H9 (cell line): ENCODE data around the gene FGFR3. TPM values are rescaled to one million over a fixed set of nuclear protein-coding genes. Genes with fewer than 3 reads are reported as not detected.

Source experiments
- DNase-seq: peaks from one replicate; pipeline ENCODE4 v3.0.0-alpha.2; 2017
- H2AFZ ChIP-seq: one replicate; pipeline ENCODE4 v1.6.1; 2013; ENCODE audit warnings: mild to moderate bottlenecking, low read length, control low read depth, moderate library complexity
- H2AK5ac ChIP-seq: 2 replicates; pipeline ENCODE4 v1.6.1; 2013; ENCODE audit warnings: low read length, control low read depth, mixed read lengths; ENCODE audit not compliant: insufficient read length
- H2BK120ac ChIP-seq: one replicate; pipeline ENCODE4 v1.6.1; 2013; ENCODE audit warnings: low read depth, mild to moderate bottlenecking, low read length, control low read depth, inconsistent platforms; ENCODE audit not compliant: poor library complexity, severe bottlenecking
- H2BK12ac ChIP-seq: 2 replicates; pipeline ENCODE4 v1.6.1; 2013; ENCODE audit warnings: low read length, control low read depth, mixed read lengths, low read depth; ENCODE audit not compliant: insufficient read length
- H2BK15ac ChIP-seq: 2 replicates; pipeline ENCODE4 v1.6.1; 2013; ENCODE audit warnings: low read depth, low read length, control low read depth
- H2BK20ac ChIP-seq: one replicate; pipeline ENCODE4 v1.6.1; 2013; ENCODE audit warnings: low read depth, mild to moderate bottlenecking, low read length, control low read depth, inconsistent platforms; ENCODE audit not compliant: poor library complexity, severe bottlenecking
- H2BK5ac ChIP-seq: 2 replicates; pipeline ENCODE4 v1.6.1; 2013; ENCODE audit warnings: low read length, control low read depth, mixed read lengths; ENCODE audit not compliant: insufficient read length
- H3K14ac ChIP-seq: 2 replicates; pipeline ENCODE4 v1.6.1; 2013; ENCODE audit warnings: low read length, control low read depth; ENCODE audit not compliant: insufficient read depth
- H3K18ac ChIP-seq: 2 replicates; pipeline ENCODE4 v1.6.1; 2013; ENCODE audit warnings: low read depth, mild to moderate bottlenecking, mixed read lengths, low read length, control low read depth; ENCODE audit not compliant: insufficient read length
- H3K23ac ChIP-seq: 2 replicates; pipeline ENCODE4 v1.6.1; 2013; ENCODE audit warnings: low read length, control low read depth, mixed read lengths, low read depth; ENCODE audit not compliant: insufficient read length
- H3K23me2 ChIP-seq: 2 replicates; pipeline ENCODE4 v1.6.1; 2013; ENCODE audit warnings: low read depth, mild to moderate bottlenecking, mixed read lengths, low read length, control low read depth; ENCODE audit not compliant: insufficient read length, poor library complexity, severe bottlenecking
- H3K27ac ChIP-seq: 2 replicates; pipeline ENCODE4 v1.5.1; 2013; ENCODE audit warnings: low read length, control low read depth, mixed read lengths, low read depth; ENCODE audit not compliant: insufficient read length
- H3K27me3 ChIP-seq: 2 replicates; pipeline ENCODE4 v1.6.1; 2013; ENCODE audit warnings: low read length, control low read depth, inconsistent platforms; ENCODE audit not compliant: insufficient read depth
- H3K4ac ChIP-seq: 2 replicates; pipeline ENCODE4 v1.6.1; 2013; ENCODE audit warnings: low read depth, mild to moderate bottlenecking, control low read depth, inconsistent platforms, low read length, moderate library complexity
- H3K4me1 ChIP-seq: 2 replicates; pipeline ENCODE4 v1.6.1; 2013; ENCODE audit warnings: low read length, control low read depth, inconsistent platforms; ENCODE audit not compliant: insufficient read depth
- H3K4me2 ChIP-seq: 2 replicates; pipeline ENCODE4 v1.6.1; 2013; ENCODE audit warnings: low read length, control low read depth, mixed read lengths; ENCODE audit not compliant: insufficient read length, insufficient read depth
- H3K56ac ChIP-seq: 2 replicates; pipeline ENCODE4 v1.6.1; 2013; ENCODE audit warnings: low read depth, mild to moderate bottlenecking, mixed read lengths, low read length, control low read depth; ENCODE audit not compliant: insufficient read length
- H3K79me1 ChIP-seq: 2 replicates; pipeline ENCODE4 v1.6.1; 2013; ENCODE audit warnings: low read depth, mild to moderate bottlenecking, moderate library complexity, low read length, control low read depth, inconsistent platforms; ENCODE audit not compliant: insufficient read depth, poor library complexity, severe bottlenecking
- H3K79me2 ChIP-seq: 2 replicates; pipeline ENCODE4 v1.6.1; 2013; ENCODE audit warnings: low read length, control low read depth, inconsistent platforms; ENCODE audit not compliant: insufficient read depth
- H3K9ac ChIP-seq: 2 replicates; pipeline ENCODE4 v1.6.1; 2013; ENCODE audit warnings: low read length, control low read depth, mixed read lengths; ENCODE audit not compliant: insufficient read length; ENCODE audit errors: extremely low read depth
- H3K9me3 ChIP-seq: one replicate; pipeline ENCODE4 v1.6.1; 2013; ENCODE audit warnings: low read depth, low read length, inconsistent platforms; ENCODE audit not compliant: control insufficient read depth
- H3T11ph ChIP-seq: one replicate; pipeline ENCODE4 v1.6.1; 2013; ENCODE audit warnings: mild to moderate bottlenecking, low read length, control low read depth, inconsistent platforms
- H4K20me1 ChIP-seq: one replicate; pipeline ENCODE4 v1.6.1; 2013; ENCODE audit not compliant: control insufficient read depth, insufficient read length, insufficient read depth
- H4K5ac ChIP-seq: 2 replicates; pipeline ENCODE4 v1.6.1; 2013; ENCODE audit warnings: low read depth, mild to moderate bottlenecking, mixed read lengths, low read length, control low read depth; ENCODE audit not compliant: insufficient read length
- H4K8ac ChIP-seq: replicated peaks from 2 replicates; pipeline ENCODE4 v1.6.1; 2013; ENCODE audit warnings: low read length, control low read depth, mixed read lengths, low read depth; ENCODE audit not compliant: insufficient read length
- H4K91ac ChIP-seq: 2 replicates; pipeline ENCODE4 v1.6.1; 2013; ENCODE audit warnings: low read depth, mild to moderate bottlenecking, moderate library complexity, mixed read lengths, low read length, control low read depth; ENCODE audit not compliant: insufficient read length
- H3K27ac Mint-ChIP-seq, 3 experiments: 2 replicates in 2 of 3; 3 replicates in 1 of 3; pipeline ENCODE4 v1.8.0; 2020 to 2021; ENCODE audit warnings: mixed read lengths in 3 of 3, mild to moderate bottlenecking in 1 of 3, moderate library complexity in 1 of 3
- H3K27me3 Mint-ChIP-seq: 2 replicates; pipeline ENCODE4 v1.8.0; 2021; ENCODE audit warnings: low read depth, mild to moderate bottlenecking, moderate library complexity, mixed read lengths
- H3K36me3 Mint-ChIP-seq, 3 experiments: 2 replicates in 2 of 3; 3 replicates in 1 of 3; pipeline ENCODE4 v1.8.0; 2020 to 2021; ENCODE audit warnings: low read depth in 3 of 3, mixed read lengths in 3 of 3; ENCODE audit not compliant: insufficient read depth in 1 of 3
- H3K4me1 Mint-ChIP-seq, 2 experiments: 2 replicates each; pipeline ENCODE4 v1.8.0; 2020; ENCODE audit warnings: mixed read lengths in 2 of 2
- H3K4me3 Mint-ChIP-seq, 2 experiments: 2 replicates in 1 of 2; 3 replicates in 1 of 2; pipeline ENCODE4 v1.8.0; 2020 to 2021; ENCODE audit warnings: mild to moderate bottlenecking in 2 of 2, mixed read lengths in 2 of 2, moderate library complexity in 1 of 2
- H3K9me3 Mint-ChIP-seq, 2 experiments: 2 replicates in 1 of 2; 3 replicates in 1 of 2; pipeline ENCODE4 v1.8.0; 2020; ENCODE audit warnings: mild to moderate bottlenecking in 2 of 2, mixed read lengths in 2 of 2, moderate library complexity in 1 of 2
- WGBS: extraction: QIAGEN DNeasy Blood & Tissue Kit; methylation state at CpG from one replicate; pipeline ENCODE4 v1.1.7; 2013; ENCODE audit warnings: missing lambda C conversion rate, low lambda C conversion rate, mixed read lengths; ENCODE audit not compliant: insufficient read length; ENCODE audit errors: extremely low coverage; 5-methylcytosine and 5-hydroxymethylcytosine counted together
- total RNA-seq: library from RNA; stranded (reverse); gene quantifications from 2 replicates; pipeline ENCODE4 v1.2.1, GENCODE V29; 2021
- TF ChIP-seq, protein P1 (sequence below): fragments of 200-600 bp; sonication (generic); conservative IDR thresholded peaks from 3 replicates; pipeline ENCODE4 v1.8.0; 2021; ENCODE audit warnings: antibody characterized with exemption, mild to moderate bottlenecking

Gene FGFR3
- total RNA-seq, 1 experiment from 2014 or later, result 75.7 TPM

DNA sequence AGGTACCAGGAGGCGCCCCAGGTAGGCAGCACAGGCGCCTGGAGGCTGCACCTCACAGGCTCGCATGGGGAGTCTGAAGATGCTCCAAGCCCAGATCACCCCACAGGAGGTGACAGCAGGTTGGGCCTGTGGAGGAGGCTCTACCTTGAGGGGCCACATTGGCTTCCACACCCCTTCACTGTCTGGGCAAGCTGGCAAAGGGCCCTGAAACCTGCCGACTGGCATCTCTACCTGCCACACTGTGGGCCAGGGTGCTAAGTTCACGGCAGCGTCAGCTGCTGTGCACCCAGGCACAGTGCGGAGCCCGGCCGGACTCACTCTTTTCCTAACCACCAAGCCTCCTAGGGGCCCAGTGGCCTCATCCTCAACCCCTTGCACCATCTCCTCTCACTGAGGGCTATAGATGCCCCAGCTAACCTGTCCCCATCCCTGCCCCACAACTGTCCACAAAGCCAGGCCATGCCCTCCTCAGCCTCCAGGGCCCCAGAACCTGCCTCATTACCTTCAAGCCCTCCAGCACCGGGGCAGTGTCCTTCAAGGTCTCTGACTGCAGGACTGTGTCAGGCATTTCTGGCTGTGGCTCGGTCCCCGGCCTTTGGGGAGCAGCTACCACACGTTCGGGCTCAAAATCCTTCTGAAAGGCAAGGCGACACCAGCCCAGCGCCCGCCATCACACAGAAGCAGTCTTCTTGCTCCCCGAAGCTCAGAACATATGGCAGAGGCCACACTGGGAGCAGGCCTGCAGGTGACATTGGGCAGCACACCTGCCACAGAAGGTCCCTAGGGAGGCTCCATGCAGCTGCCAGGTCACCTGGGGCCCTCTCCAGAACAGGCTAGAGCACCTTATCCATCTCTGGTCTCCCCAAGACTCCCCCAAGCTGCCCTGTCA is 28.8 kb downstream of the FGFR3 start:
- no peak overlapping the region for H2BK5ac ChIP-seq
- H3K9me3 ChIP-seq, result no peaks in the 10 kb centered on the region
- no peak overlapping the region for H3K27ac ChIP-seq
- no peaks in the 10 kb centered on the region for H3K4me1 Mint-ChIP-seq
- no peak overlapping the region for H3K18ac ChIP-seq
- no peaks in the 10 kb centered on the region for H3K79me1 ChIP-seq
- peaks cover 26 to 79% (median 64%) of the 10 kb centered on the region in 3 experiments; a peak in 6 of 7 replicates for H3K36me3 Mint-ChIP-seq
- H4K8ac ChIP-seq, result no peak overlapping the region
- no peak overlapping the region for H2BK12ac ChIP-seq
- H2BK15ac ChIP-seq, result no peak overlapping the region
- H4K5ac ChIP-seq, result no peak overlapping the region
- no peak overlapping the region for H3K56ac ChIP-seq
- no CpG with 5 or more reads among the region's 18 CpGs for WGBS
- no peak overlapping the region for H3K27ac Mint-ChIP-seq
- H3K4me3 Mint-ChIP-seq, result no peak overlapping the region
- DNase-seq, result no peak
- H3T11ph ChIP-seq, result no peak overlapping the region
- H2AFZ ChIP-seq, result no peak overlapping the region
- TF ChIP-seq, protein P1, sequence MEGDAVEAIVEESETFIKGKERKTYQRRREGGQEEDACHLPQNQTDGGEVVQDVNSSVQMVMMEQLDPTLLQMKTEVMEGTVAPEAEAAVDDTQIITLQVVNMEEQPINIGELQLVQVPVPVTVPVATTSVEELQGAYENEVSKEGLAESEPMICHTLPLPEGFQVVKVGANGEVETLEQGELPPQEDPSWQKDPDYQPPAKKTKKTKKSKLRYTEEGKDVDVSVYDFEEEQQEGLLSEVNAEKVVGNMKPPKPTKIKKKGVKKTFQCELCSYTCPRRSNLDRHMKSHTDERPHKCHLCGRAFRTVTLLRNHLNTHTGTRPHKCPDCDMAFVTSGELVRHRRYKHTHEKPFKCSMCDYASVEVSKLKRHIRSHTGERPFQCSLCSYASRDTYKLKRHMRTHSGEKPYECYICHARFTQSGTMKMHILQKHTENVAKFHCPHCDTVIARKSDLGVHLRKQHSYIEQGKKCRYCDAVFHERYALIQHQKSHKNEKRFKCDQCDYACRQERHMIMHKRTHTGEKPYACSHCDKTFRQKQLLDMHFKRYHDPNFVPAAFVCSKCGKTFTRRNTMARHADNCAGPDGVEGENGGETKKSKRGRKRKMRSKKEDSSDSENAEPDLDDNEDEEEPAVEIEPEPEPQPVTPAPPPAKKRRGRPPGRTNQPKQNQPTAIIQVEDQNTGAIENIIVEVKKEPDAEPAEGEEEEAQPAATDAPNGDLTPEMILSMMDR, result no peak
- H3K27me3 Mint-ChIP-seq, result no peaks in the 10 kb centered on the region; the same call in 1 of the 2 replicates
- H3K27me3 ChIP-seq, result no peaks in the 10 kb centered on the region
- no peak overlapping the region for H2BK120ac ChIP-seq
- no peak overlapping the region for H3K4ac ChIP-seq
- no peak overlapping the region for H3K23ac ChIP-seq
- H2AK5ac ChIP-seq, result no peak overlapping the region
- no peaks in the 10 kb centered on the region for H4K20me1 ChIP-seq
- no peaks in the 10 kb centered on the region for H3K23me2 ChIP-seq
- H3K4me2 ChIP-seq, result no peak overlapping the region
- no peak overlapping the region for H3K9ac ChIP-seq
- no peak overlapping the region for H4K91ac ChIP-seq
- H3K14ac ChIP-seq, result no peak overlapping the region
- H3K9me3 Mint-ChIP-seq, result no peaks in the 10 kb centered on the region
- H3K79me2 ChIP-seq, result no peaks in the 10 kb centered on the region
- H3K4me1 ChIP-seq, result no peaks in the 10 kb centered on the region
- H2BK20ac ChIP-seq, result no peak overlapping the region
